Neuronal stem cell (in vitro differentiated cells): ENCODE data around the gene CMC4.

Source experiments
- DNase-seq: peaks from one replicate; pipeline ENCODE4 v3.0.0-alpha.2; 2013; ENCODE audit warnings: low spot score
- H2AFZ ChIP-seq: one replicate; pipeline ENCODE4 v1.6.1; 2013; ENCODE audit warnings: mild to moderate bottlenecking, low read length, inconsistent platforms
- H2AK5ac ChIP-seq: 2 replicates; pipeline ENCODE4 v1.6.1; 2013; ENCODE audit warnings: low read depth, mild to moderate bottlenecking, inconsistent platforms, low read length, moderate library complexity, mixed read lengths
- H2BK120ac ChIP-seq: 2 replicates; pipeline ENCODE4 v1.6.1; 2013; ENCODE audit warnings: low read depth, mild to moderate bottlenecking, inconsistent platforms, low read length, moderate library complexity, mixed read lengths
- H2BK12ac ChIP-seq: one replicate; pipeline ENCODE4 v1.6.1; 2013; ENCODE audit warnings: low read length, inconsistent platforms
- H2BK15ac ChIP-seq: 2 replicates; pipeline ENCODE4 v1.6.1; 2013; ENCODE audit warnings: mild to moderate bottlenecking, low read length, inconsistent platforms, mixed read lengths
- H2BK5ac ChIP-seq: one replicate; pipeline ENCODE4 v1.6.1; 2013; ENCODE audit warnings: inconsistent platforms, mild to moderate bottlenecking, low read length, moderate library complexity
- H3K14ac ChIP-seq: one replicate; pipeline ENCODE4 v1.6.1; 2013; ENCODE audit warnings: low read length, inconsistent platforms
- H3K18ac ChIP-seq: 2 replicates; pipeline ENCODE4 v1.6.1; 2013; ENCODE audit warnings: low read length, inconsistent platforms
- H3K23ac ChIP-seq: 2 replicates; pipeline ENCODE4 v1.6.1; 2013; ENCODE audit warnings: low read depth, mild to moderate bottlenecking, mixed read lengths, low read length, inconsistent platforms; ENCODE audit not compliant: poor library complexity
- H3K27ac ChIP-seq: replicated peaks from 3 replicates; pipeline ENCODE4 v1.5.1; 2013; ENCODE audit warnings: low read length, inconsistent platforms
- H3K27me3 ChIP-seq, 3 experiments: 2 replicates each; pipeline ENCODE4 v1.6.1; 2013; ENCODE audit warnings: low read length in 3 of 3, mild to moderate bottlenecking in 2 of 3, inconsistent platforms in 1 of 3, low read depth in 1 of 3, mixed read lengths in 1 of 3, moderate library complexity in 1 of 3; ENCODE audit not compliant: control insufficient read depth in 3 of 3, insufficient read depth in 3 of 3
- H3K36me3 ChIP-seq, 2 donors: replicated peaks in 1 of 2; 2 replicates each; pipeline ENCODE4 v1.6.1; 2013; ENCODE audit warnings: low read length in 2 of 2; ENCODE audit not compliant: control insufficient read depth in 2 of 2, insufficient read depth in 2 of 2
- H3K4ac ChIP-seq: 2 replicates; pipeline ENCODE4 v1.6.1; 2013; ENCODE audit warnings: inconsistent platforms, mild to moderate bottlenecking, low read length, moderate library complexity
- H3K4me1 ChIP-seq, 2 donors: 1 replicate in 1 of 2; 2 replicates in 1 of 2; pipeline ENCODE4 v1.6.1; 2013; ENCODE audit warnings: low read length in 2 of 2, low read depth in 1 of 2; ENCODE audit not compliant: control insufficient read depth in 2 of 2, insufficient read depth in 1 of 2
- H3K4me2 ChIP-seq: one replicate; pipeline ENCODE4 v1.6.1; 2013; ENCODE audit warnings: mild to moderate bottlenecking, low read length, inconsistent platforms; ENCODE audit not compliant: insufficient read depth, poor library complexity, severe bottlenecking
- H3K4me3 ChIP-seq, 2 donors: 2 replicates each; pipeline ENCODE4 v1.5.1; 2013; ENCODE audit warnings: low read length in 2 of 2, mild to moderate bottlenecking in 2 of 2, inconsistent platforms in 1 of 2, moderate library complexity in 1 of 2
- H3K79me1 ChIP-seq: one replicate; pipeline ENCODE4 v1.6.1; 2013; ENCODE audit warnings: low read depth, mild to moderate bottlenecking, inconsistent platforms, low read length, moderate library complexity
- H3K9ac ChIP-seq: one replicate; pipeline ENCODE4 v1.6.1; 2013; ENCODE audit warnings: mild to moderate bottlenecking, low read depth, low read length, inconsistent platforms; ENCODE audit not compliant: poor library complexity
- H3K9me3 ChIP-seq, 2 donors: replicated peaks in 1 of 2; 2 replicates each; pipeline versions ENCODE3 to v1.6.1; 2013; ENCODE audit warnings: low read length in 2 of 2, mild to moderate bottlenecking in 2 of 2, inconsistent platforms in 1 of 2, low read depth in 1 of 2, mixed read lengths in 1 of 2, moderate library complexity in 1 of 2; ENCODE audit not compliant: control insufficient read depth in 2 of 2, insufficient read depth in 1 of 2
- H4K8ac ChIP-seq: one replicate; pipeline ENCODE4 v1.6.1; 2013; ENCODE audit warnings: low read depth, mild to moderate bottlenecking, inconsistent platforms, low read length, moderate library complexity
- H4K91ac ChIP-seq: one replicate; pipeline ENCODE4 v1.6.1; 2013; ENCODE audit warnings: low read length, low read depth, mild to moderate bottlenecking, inconsistent platforms; ENCODE audit not compliant: poor library complexity
- WGBS, 2 donors: extraction: QIAGEN DNeasy Blood & Tissue Kit; methylation state at CpG; one replicate each; pipeline ENCODE4 v1.1.7; 2013; ENCODE audit warnings: missing lambda C conversion rate in 2 of 2, mixed read lengths in 1 of 2; ENCODE audit not compliant: insufficient read length in 2 of 2, insufficient replicate concordance in 1 of 2; ENCODE audit errors: extremely low coverage in 2 of 2; 5-methylcytosine and 5-hydroxymethylcytosine counted together

Gene CMC4

GRCh38 chrX:155046129-155046810, 24.7 kb downstream of the CMC4 start:
- no peak overlapping the region for H3K9ac ChIP-seq
- no peak overlapping the region for H2BK15ac ChIP-seq
- no peaks in the 10 kb centered on the region for H3K27me3 ChIP-seq
- no peak overlapping the region for H3K27ac ChIP-seq
- peaks cover 0 to 11% of the 10 kb centered on the region in 2 donors for H3K36me3 ChIP-seq
- no peak overlapping the region for H3K18ac ChIP-seq
- H4K91ac ChIP-seq, result no peak overlapping the region
- DNase-seq, result no peak
- no peak overlapping the region for H3K4me3 ChIP-seq
- H2AK5ac ChIP-seq, result no peak overlapping the region
- H3K4ac ChIP-seq, result no peak overlapping the region
- no peak overlapping the region for H2BK5ac ChIP-seq
- no peaks in the 10 kb centered on the region for H3K9me3 ChIP-seq
- H2AFZ ChIP-seq, result no peak overlapping the region
- no peak overlapping the region for H2BK12ac ChIP-seq
- H3K23ac ChIP-seq, result no peak overlapping the region
- H4K8ac ChIP-seq, result no peak overlapping the region
- H2BK120ac ChIP-seq, result no peak overlapping the region
- no peaks in the 10 kb centered on the region for H3K4me1 ChIP-seq
- H3K79me1 ChIP-seq, result peaks cover 2% of the 10 kb centered on the region
- no peak overlapping the region for H3K4me2 ChIP-seq
- H3K14ac ChIP-seq, result no peak overlapping the region
- WGBS, 2 donors, result no CpG with 5 or more reads among the region's 6 CpGs

GRCh38 chrX:155035688-155036087, 35.2 kb downstream of the CMC4 start:
- WGBS, 2 donors, result no CpG with 5 or more reads among the region's 4 CpGs
- H3K4ac ChIP-seq, result no peak overlapping the region

GRCh38 chrX:155031657-155032056, 39.3 kb downstream of the CMC4 start:
- no CpG with 5 or more reads among the region's 5 CpGs for WGBS, 2 donors
- Histone ChIP-seq H2BK120ac (no peak overlapping the region), H2BK5ac (no peak overlapping the region), H3K18ac (no peak overlapping the region), H3K23ac (no peak overlapping the region), H3K4me2 (no peak overlapping the region), H2BK12ac (no peak overlapping the region), H3K79me1 (peaks cover 1% of the 10 kb centered on the region), H3K27ac (no peak overlapping the region), H3K4ac (no peak overlapping the region), H3K9ac (no peak overlapping the region), H4K8ac (no peak overlapping the region), H3K14ac (no peak overlapping the region), H3K27me3 (no peaks in the 10 kb centered on the region), H2BK15ac (no peak overlapping the region), H3K9me3 (peaks cover 0 to 21% of the 10 kb centered on the region in 2 donors), H3K36me3 (peaks cover 0 to 30% of the 10 kb centered on the region in 2 donors), H4K91ac (no peak overlapping the region), H2AFZ (no peak overlapping the region), H2AK5ac (no peak overlapping the region), H3K4me1 (no peaks in the 10 kb centered on the region), H3K4me3 (no peak overlapping the region)
- no peak for DNase-seq

More at GRCh38 chrX:155035688-155036087, 35.2 kb downstream of the CMC4 start:
- Histone ChIP-seq H3K4me3 (no peak overlapping the region), H3K23ac (no peak overlapping the region), H3K36me3 (peaks cover 0 to 40% of the 10 kb centered on the region in 2 donors), H3K4me1 (no peaks in the 10 kb centered on the region), H3K9me3 (peaks cover 0 to 35% of the 10 kb centered on the region in 2 donors), H2BK15ac (no peak overlapping the region), H2BK12ac (no peak overlapping the region), H2BK120ac (no peak overlapping the region), H2AFZ (no peak overlapping the region), H3K14ac (no peak overlapping the region), H4K91ac (no peak overlapping the region), H3K79me1 (peaks cover 1% of the 10 kb centered on the region), H4K8ac (no peak overlapping the region), H3K27ac (no peak overlapping the region), H2BK5ac (no peak overlapping the region), H3K4me2 (no peak overlapping the region), H2AK5ac (no peak overlapping the region), H3K18ac (no peak overlapping the region), H3K9ac (no peak overlapping the region), H3K27me3 (no peaks in the 10 kb centered on the region)
- DNase-seq, result no peak

- Histone ChIP-seq H3K4me3 (no peak overlapping the region), H3K9ac (no peak overlapping the region), H3K23ac (no peak overlapping the region), H3K4me2 (no peak overlapping the region), H2BK120ac (no peak overlapping the region), H2AK5ac (no peak overlapping the region), H2AFZ (no peak overlapping the region), H3K4ac (no peak overlapping the region), H3K79me1 (peaks cover 1% of the 10 kb centered on the region), H3K9me3 (peaks cover 0 to 5% of the 10 kb centered on the region in 2 donors), H3K27me3 (no peaks in the 10 kb centered on the region), H2BK5ac (no peak overlapping the region), H2BK12ac (no peak overlapping the region), H3K4me1 (no peaks in the 10 kb centered on the region), H3K27ac (no peak overlapping the region), H3K36me3 (peaks cover 0 to 6% of the 10 kb centered on the region in 2 donors), H4K8ac (no peak overlapping the region), H2BK15ac (no peak overlapping the region), H3K14ac (no peak overlapping the region), H3K18ac (no peak overlapping the region), H4K91ac (no peak overlapping the region)
- WGBS, 2 donors, result no CpG with 5 or more reads among the region's 2 CpGs
- DNase-seq, result no peak
Observed at GRCh38 chrX:155028877-155029291, 42.1 kb downstream of the CMC4 start.
